WERI-Rb-1 (cell line): ENCODE data around the gene GOLGA8R.
A peak's percentile ranks its signal among the peaks of the same experiment; 100 is the strongest.
"Not testable (repeated sequence)": the region's sequence is repeated elsewhere in the genome, so short reads cannot be mapped to it uniquely, and the experiment has no call there.

ENCODE experiments used
- DNase-seq: peaks from one replicate; pipeline ENCODE4 v3.0.0-alpha.2; 2020
- H3K27ac ChIP-seq: fragments of 250-450 bp; sonication (Bioruptor Pico); 2 replicates; pipeline ENCODE4 v1.5.1; 2020; ENCODE audit warnings: mild to moderate bottlenecking, moderate library complexity
- H3K27me3 ChIP-seq: fragments of 250-450 bp; sonication (Bioruptor Pico); 2 replicates; pipeline ENCODE4 v1.5.1; 2021; ENCODE audit warnings: mild to moderate bottlenecking, low read depth, moderate library complexity; ENCODE audit not compliant: insufficient read depth, severe bottlenecking
- H3K36me3 ChIP-seq: fragments of 250-450 bp; sonication (Bioruptor Pico); 2 replicates; pipeline ENCODE4 v1.5.1; 2020; ENCODE audit warnings: mild to moderate bottlenecking, moderate library complexity
- H3K4me3 ChIP-seq: 2 replicates; pipeline ENCODE4 v1.5.1; 2011; ENCODE audit warnings: low read depth, mild to moderate bottlenecking, control low read depth, low read length
- H3K9me3 ChIP-seq: fragments of 250-450 bp; sonication (Bioruptor Pico); 2 replicates; pipeline ENCODE4 v1.5.1; 2021; ENCODE audit warnings: mild to moderate bottlenecking, moderate library complexity; ENCODE audit not compliant: severe bottlenecking

The GOLGA8R gene, protein sequence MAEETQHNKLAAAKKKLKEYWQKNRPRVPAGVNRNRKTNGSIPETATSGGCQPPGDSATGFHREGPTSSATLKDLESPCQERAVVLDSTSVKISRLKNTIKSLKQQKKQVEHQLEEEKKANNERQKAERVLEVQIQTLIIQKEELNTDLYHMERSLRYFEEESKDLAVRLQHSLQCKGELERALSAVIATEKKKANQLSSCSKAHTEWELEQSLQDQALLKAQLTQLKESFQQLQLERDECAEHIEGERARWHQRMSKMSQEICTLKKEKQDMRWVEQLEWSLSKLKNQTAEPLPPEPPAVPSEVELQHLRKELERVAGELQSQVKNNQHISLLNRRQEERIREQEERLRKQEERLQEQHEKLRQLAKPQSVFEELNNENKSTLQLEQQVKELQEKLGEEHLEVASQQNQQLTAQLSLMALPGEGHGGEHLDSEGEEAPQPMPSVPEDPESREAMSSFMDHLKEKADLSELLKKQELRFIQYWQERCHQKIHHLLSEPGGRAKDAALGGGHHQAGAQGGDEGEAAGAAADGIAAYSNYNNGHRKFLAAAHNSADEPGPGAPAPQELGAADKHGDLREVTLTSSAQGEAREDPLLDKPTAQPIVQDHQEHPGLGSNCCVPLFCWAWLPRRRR

DNA sequence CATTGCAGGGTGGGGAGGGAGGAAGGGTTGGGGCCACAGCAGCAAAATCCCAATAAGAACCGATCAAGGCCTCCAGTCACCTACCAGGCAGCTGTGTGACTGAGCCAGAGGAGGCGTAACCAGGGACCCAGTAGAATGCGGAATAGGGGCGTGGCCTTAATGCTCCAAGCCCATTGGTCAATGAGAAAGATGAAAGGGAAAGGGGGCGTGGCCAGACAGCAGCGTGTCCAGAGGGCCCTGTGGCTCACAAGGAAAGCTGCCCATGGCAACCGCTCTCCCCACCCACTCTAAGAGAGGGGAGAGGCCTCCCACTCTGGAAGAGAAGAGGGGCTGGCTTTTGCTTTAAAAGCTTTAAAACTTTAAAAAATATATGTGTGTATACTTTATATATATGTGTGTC, at the start of gene GOLGA8R:
Gene GOLGA8R (minus strand): TSS at position 101 of the 400 bp plus-strand sequence. CDS start 98 bp downstream, at position 3.
- DNase-seq, H3K27me3 ChIP-seq, H3K36me3 ChIP-seq, H3K4me3 ChIP-seq, H3K27ac ChIP-seq, H3K9me3 ChIP-seq: not testable (repeated sequence)

GRCh38 chr15:30463849-30464248, 49.8 kb upstream of the GOLGA8R start:
- not testable (repeated sequence) for H3K27me3 ChIP-seq, H3K4me3 ChIP-seq, H3K36me3 ChIP-seq, DNase-seq, H3K27ac ChIP-seq, H3K9me3 ChIP-seq

DNA sequence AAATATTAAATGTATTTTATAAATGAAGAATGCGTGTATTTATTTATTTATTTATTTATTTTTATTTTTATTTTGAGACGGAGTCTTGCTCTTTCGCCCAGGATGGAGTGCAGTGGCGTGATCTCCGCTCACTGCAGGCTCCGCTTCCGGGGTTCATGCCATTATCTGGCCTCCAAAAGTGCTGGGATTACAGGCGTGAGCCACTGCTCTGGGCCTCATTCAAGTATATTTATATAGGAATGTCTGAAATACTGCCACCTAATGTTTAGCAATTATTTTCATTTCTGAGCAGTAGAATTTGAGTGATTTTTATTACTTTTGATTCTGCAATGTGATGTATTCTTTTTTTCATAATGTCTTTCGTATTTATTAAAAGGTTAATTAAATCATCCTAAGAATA, 48.1 kb upstream of the GOLGA8R start:
- H3K27me3 ChIP-seq, H3K36me3 ChIP-seq, H3K27ac ChIP-seq, H3K4me3 ChIP-seq, H3K9me3 ChIP-seq, DNase-seq: not testable (repeated sequence)

- H3K27ac ChIP-seq, DNase-seq, H3K36me3 ChIP-seq, H3K27me3 ChIP-seq, H3K4me3 ChIP-seq, H3K9me3 ChIP-seq: not testable (repeated sequence)
Measured at GRCh38 chr15:30452702-30453101, 38.6 kb upstream of the GOLGA8R start.

GRCh38 chr15:30438348-30438747, 24.3 kb upstream of the GOLGA8R start:
- H3K27ac ChIP-seq, H3K27me3 ChIP-seq, H3K4me3 ChIP-seq, H3K36me3 ChIP-seq, DNase-seq, H3K9me3 ChIP-seq: not testable (repeated sequence)

- DNase-seq, H3K36me3 ChIP-seq, H3K9me3 ChIP-seq, H3K27me3 ChIP-seq, H3K4me3 ChIP-seq, H3K27ac ChIP-seq: not testable (repeated sequence)
Measured at GRCh38 chr15:30435878-30436277, 21.8 kb upstream of the GOLGA8R start.

- H3K4me3 ChIP-seq, H3K9me3 ChIP-seq, H3K36me3 ChIP-seq, H3K27ac ChIP-seq, H3K27me3 ChIP-seq, DNase-seq: not testable (repeated sequence)
Measured at GRCh38 chr15:30420723-30421122, 6.7 kb upstream of the GOLGA8R start.

GRCh38 chr15:30407636-30408035, 6.4 kb downstream of the GOLGA8R start:
- H3K27me3 ChIP-seq, H3K36me3 ChIP-seq, H3K27ac ChIP-seq, H3K9me3 ChIP-seq, H3K4me3 ChIP-seq: not testable (repeated sequence)
- peak; percentile 4 for DNase-seq

DNA sequence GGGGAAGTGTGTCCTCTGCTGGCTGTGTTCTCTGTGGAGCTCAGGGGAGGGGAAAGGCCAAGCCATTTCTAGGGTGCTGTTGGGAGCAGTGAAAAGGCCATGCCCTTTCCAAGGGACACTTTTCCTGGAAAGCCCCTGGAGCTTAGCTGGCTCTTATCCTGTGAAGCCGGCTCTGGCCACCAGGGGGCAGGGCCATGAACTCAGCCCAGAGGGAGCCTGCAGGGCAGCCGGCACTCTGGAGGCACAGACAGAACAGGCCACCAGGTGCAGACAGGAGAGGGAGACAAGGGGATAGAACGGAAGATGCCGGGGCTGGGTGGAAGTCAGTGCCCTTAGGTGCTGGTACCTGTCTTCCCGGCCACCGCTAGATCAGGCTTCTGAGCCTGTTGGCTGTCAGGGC, 15.1 kb downstream of the GOLGA8R start:
- not testable (repeated sequence) for H3K9me3 ChIP-seq, H3K4me3 ChIP-seq, H3K27ac ChIP-seq, H3K27me3 ChIP-seq, H3K36me3 ChIP-seq
- peak; percentile 78 for DNase-seq

DNA sequence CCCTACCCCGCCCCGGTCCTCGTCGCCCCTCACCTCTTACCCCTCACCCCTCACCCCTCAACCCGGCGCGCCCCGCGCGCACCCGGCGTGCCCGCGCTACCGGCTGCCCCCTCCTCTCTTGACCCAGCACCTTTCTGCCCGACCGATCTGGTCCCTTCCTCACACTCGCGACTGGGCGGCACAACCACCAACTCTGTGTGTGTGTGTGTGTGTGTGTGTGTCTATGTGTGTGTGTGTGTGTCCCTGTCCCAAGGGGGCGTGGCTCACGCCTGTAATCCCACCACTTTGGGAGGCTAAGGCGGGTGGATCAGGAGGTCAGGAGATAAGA, 20.4 kb downstream of the GOLGA8R start:
- H3K9me3 ChIP-seq = not testable (repeated sequence)

GRCh38 chr15:30392766-30393663, 21.0 kb downstream of the GOLGA8R start, which contains the start of gene CHRFAM7A:
Gene CHRFAM7A, minus strand, starts transcription at chr15:30393540. Its CDS starts 10,189 bp downstream, at chr15:30383351.
- H3K27me3 ChIP-seq, H3K36me3 ChIP-seq, H3K27ac ChIP-seq, H3K9me3 ChIP-seq: not testable (repeated sequence)
- peak within 1 kb of the TSS; percentile 28; the same call in 1 of the 2 replicates for H3K4me3 ChIP-seq
- peak; percentile 11 for DNase-seq

More for the DNA sequence above, 20.4 kb downstream of the GOLGA8R start:
- not testable (repeated sequence) for H3K4me3 ChIP-seq, DNase-seq, H3K27me3 ChIP-seq, H3K36me3 ChIP-seq, H3K27ac ChIP-seq

DNA sequence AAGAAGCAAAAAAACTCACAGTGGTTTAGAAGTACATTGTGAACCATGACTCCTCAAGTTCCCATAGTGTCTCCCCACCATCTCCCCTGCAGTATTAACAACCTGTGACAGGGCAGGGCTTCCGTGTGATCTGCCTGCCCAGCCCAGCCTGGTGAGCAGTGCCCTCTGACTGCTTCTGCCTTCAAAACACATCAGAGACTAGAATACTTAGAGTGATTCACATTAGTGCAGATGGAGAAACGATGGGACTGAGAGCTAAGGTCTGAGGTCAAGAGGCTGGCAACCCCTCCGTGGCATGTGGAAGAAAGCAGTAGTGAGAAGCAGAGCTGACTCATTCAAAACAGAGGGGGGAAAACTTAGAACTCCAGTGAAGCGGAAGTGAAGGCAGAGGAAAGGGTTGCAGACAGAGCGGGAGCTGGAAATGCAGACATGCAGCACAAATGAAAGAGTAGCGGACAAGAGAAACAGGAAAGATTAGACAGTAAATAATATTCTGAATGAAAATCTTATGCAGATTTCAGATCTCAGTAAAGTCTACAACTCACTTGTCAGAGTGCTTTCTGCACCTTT, 27.7 kb downstream of the GOLGA8R start:
- H3K27ac ChIP-seq, H3K36me3 ChIP-seq, DNase-seq, H3K27me3 ChIP-seq, H3K9me3 ChIP-seq, H3K4me3 ChIP-seq: not testable (repeated sequence)

DNA sequence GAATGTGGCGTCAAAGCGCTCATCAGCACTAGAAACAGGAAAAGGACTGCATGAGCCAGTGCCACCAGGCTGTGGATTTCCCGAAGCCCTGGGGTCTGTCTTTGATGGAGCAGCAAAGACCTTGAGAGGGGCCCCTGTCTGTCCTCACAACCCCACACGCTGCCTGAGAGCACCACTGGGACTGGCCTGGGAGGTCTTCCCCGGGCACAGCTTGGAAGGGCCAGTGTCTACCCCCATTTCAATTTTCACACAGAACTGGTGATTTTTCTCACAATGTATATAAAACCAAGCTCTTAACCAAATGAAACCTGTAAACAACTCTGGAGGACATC, 37.0 kb downstream of the GOLGA8R start:
- DNase-seq, H3K27me3 ChIP-seq, H3K36me3 ChIP-seq, H3K4me3 ChIP-seq, H3K27ac ChIP-seq, H3K9me3 ChIP-seq: not testable (repeated sequence)
